Ishikawa (cell line): ENCODE data around the gene PBX1.

Experiments
- CEBPB ChIP-seq: IDR thresholded peaks from 2 replicates; pipeline ENCODE4 v1.6.1; 2012
- CREB1 ChIP-seq: IDR thresholded peaks from 2 replicates; pipeline ENCODE4 v1.6.1; 2012; ENCODE audit warnings: low read depth
- EGR1 ChIP-seq: IDR thresholded peaks from 2 replicates; pipeline ENCODE4 v1.6.1; 2012
- EP300 ChIP-seq: IDR thresholded peaks from 2 replicates; pipeline ENCODE4 v1.6.1; 2012; ENCODE audit warnings: borderline replicate concordance
- FOXM1 ChIP-seq: IDR thresholded peaks from 2 replicates; pipeline ENCODE4 v1.6.1; 2012; ENCODE audit warnings: low read depth, borderline replicate concordance
- MAX ChIP-seq: IDR thresholded peaks from 2 replicates; pipeline ENCODE4 v1.6.1; 2012
- NFIC ChIP-seq: IDR thresholded peaks from 2 replicates; pipeline ENCODE4 v1.6.1; 2012
- RAD21 ChIP-seq: IDR thresholded peaks from 2 replicates; pipeline ENCODE4 v1.6.1; 2012; ENCODE audit warnings: low read depth
- REST ChIP-seq: IDR thresholded peaks from 2 replicates; pipeline ENCODE4 v1.6.1; 2012; ENCODE audit warnings: low read depth, mild to moderate bottlenecking
- TAF1 ChIP-seq: IDR thresholded peaks from 2 replicates; pipeline ENCODE4 v1.6.1; 2012; ENCODE audit warnings: low read depth, mild to moderate bottlenecking
- TCF12 ChIP-seq: IDR thresholded peaks from 2 replicates; pipeline ENCODE4 v1.6.1; 2012; ENCODE audit warnings: low read depth
- TEAD4 ChIP-seq: IDR thresholded peaks from 2 replicates; pipeline ENCODE4 v1.6.1; 2012
- USF1 ChIP-seq: IDR thresholded peaks from 2 replicates; pipeline ENCODE4 v1.6.1; 2012
- YY1 ChIP-seq: IDR thresholded peaks from 2 replicates; pipeline ENCODE4 v1.6.1; 2012; ENCODE audit warnings: low read depth
- ZBTB7A ChIP-seq: IDR thresholded peaks from 2 replicates; pipeline ENCODE4 v1.6.1; 2012; ENCODE audit warnings: low read depth

PBX1 gene

GRCh38 chr1:164534863-164535610, 23.9 kb upstream of the PBX1 start:
- no peak for TF ChIP-seq CREB1
- no peak for TF ChIP-seq USF1

- no peak; the same call in 1 of the 2 replicates for TF ChIP-seq MAX
- 0 out of 2 replicates have a peak, but pooled peaks have one; percentile 17 for TF ChIP-seq NFIC
- no peak for TF ChIP-seq FOXM1
- no peak for TF ChIP-seq TAF1
- TF ChIP-seq USF1, result no peak
- TF ChIP-seq CEBPB, result peak; percentile 62
- TF ChIP-seq CREB1, result no peak
- TF ChIP-seq EP300, result no peak
- TF ChIP-seq ZBTB7A, result no peak
These were observed 1.7 kb upstream of the PBX1 start for GRCh38 chr1:164557270-164557669.

GRCh38 chr1:164559342-164560051, 513 bp downstream of the PBX1 start:
- TF ChIP-seq MAX (no peak), NFIC (no peak), ZBTB7A (no peak; the same call in 1 of the 2 replicates), YY1 (no peak), FOXM1 (no peak), RAD21 (no peak), EP300 (no peak), EGR1 (no peak), TCF12 (no peak), CEBPB (no peak), TEAD4 (no peak), REST (no peak), TAF1 (no peak), USF1 (no peak), CREB1 (no peak)

- TF ChIP-seq TEAD4, result no peak
- no peak for TF ChIP-seq EP300
- no peak for TF ChIP-seq TAF1
- TF ChIP-seq YY1, result no peak
- TF ChIP-seq TCF12, result no peak
- TF ChIP-seq RAD21, result no peak
- no peak for TF ChIP-seq USF1
- no peak for TF ChIP-seq ZBTB7A
- no peak for TF ChIP-seq REST
- TF ChIP-seq MAX, result no peak
- no peak for TF ChIP-seq EGR1
- no peak for TF ChIP-seq CREB1
- no peak for TF ChIP-seq NFIC
- TF ChIP-seq FOXM1, result no peak
These were observed 1.1 kb downstream of the PBX1 start for GRCh38 chr1:164560121-164560541.
